Vagina (tissue), 2 donors: ENCODE data around the gene BMP2K.

Source experiments
- POLR2A ChIP-seq, 2 donors: fragments of 450-650 bp; IDR thresholded peaks; one replicate each; pipeline ENCODE4 v1.6.1; 2017; ENCODE audit warnings: antibody characterized with exemption in 2 of 2, mild to moderate bottlenecking in 2 of 2, moderate library complexity in 2 of 2
- POLR2AphosphoS5 ChIP-seq, 2 donors: sonication (generic); formaldehyde crosslinking; IDR thresholded peaks; one replicate each; pipeline ENCODE4 v1.9.0; 2017; ENCODE audit warnings: antibody characterized with exemption in 2 of 2, mild to moderate bottlenecking in 2 of 2, low read depth in 1 of 2; ENCODE audit not compliant: insufficient read depth in 1 of 2
- TF ChIP-seq, protein P1 (sequence below), 3 experiments: fragments of 450-650 bp in 2 of 3; fragments of 200-600 bp in 1 of 3; sonication (generic) in 1 of 3; IDR thresholded peaks; one replicate each; pipeline ENCODE4 v1.5.1; 2017 to 2019; ENCODE audit warnings: antibody characterized with exemption in 3 of 3, mild to moderate bottlenecking in 2 of 3, moderate library complexity in 2 of 3

GRCh38 chr4:78765432-78766006 lies 10.6 kb upstream of the BMP2K start:
- TF ChIP-seq, protein P1, sequence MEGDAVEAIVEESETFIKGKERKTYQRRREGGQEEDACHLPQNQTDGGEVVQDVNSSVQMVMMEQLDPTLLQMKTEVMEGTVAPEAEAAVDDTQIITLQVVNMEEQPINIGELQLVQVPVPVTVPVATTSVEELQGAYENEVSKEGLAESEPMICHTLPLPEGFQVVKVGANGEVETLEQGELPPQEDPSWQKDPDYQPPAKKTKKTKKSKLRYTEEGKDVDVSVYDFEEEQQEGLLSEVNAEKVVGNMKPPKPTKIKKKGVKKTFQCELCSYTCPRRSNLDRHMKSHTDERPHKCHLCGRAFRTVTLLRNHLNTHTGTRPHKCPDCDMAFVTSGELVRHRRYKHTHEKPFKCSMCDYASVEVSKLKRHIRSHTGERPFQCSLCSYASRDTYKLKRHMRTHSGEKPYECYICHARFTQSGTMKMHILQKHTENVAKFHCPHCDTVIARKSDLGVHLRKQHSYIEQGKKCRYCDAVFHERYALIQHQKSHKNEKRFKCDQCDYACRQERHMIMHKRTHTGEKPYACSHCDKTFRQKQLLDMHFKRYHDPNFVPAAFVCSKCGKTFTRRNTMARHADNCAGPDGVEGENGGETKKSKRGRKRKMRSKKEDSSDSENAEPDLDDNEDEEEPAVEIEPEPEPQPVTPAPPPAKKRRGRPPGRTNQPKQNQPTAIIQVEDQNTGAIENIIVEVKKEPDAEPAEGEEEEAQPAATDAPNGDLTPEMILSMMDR (IDR thresholded peaks at IDR 0.05) = no peak
- TF ChIP-seq POLR2A (IDR thresholded peaks at IDR 0.05) (no peak), POLR2AphosphoS5 (IDR thresholded peaks at IDR 0.05; ENCODE audit: insufficient read depth in 1 of 2, low read depth in 1 of 2) (no peak)
